WI38 (cell line): Measurements from ENCODE around the gene L3MBTL4.

Experiments
- H3K4me3 ChIP-seq: 2 replicates; pipeline ENCODE4 v1.5.1; 2011; ENCODE audit warnings: low read depth, mild to moderate bottlenecking, control low read depth, low read length
- TF ChIP-seq, protein P1 (sequence below): IDR thresholded peaks from 2 replicates; pipeline ENCODE4 v1.5.1; 2012; ENCODE audit warnings: low read depth, mild to moderate bottlenecking, control low read depth, low read length

L3MBTL4 gene

DNA sequence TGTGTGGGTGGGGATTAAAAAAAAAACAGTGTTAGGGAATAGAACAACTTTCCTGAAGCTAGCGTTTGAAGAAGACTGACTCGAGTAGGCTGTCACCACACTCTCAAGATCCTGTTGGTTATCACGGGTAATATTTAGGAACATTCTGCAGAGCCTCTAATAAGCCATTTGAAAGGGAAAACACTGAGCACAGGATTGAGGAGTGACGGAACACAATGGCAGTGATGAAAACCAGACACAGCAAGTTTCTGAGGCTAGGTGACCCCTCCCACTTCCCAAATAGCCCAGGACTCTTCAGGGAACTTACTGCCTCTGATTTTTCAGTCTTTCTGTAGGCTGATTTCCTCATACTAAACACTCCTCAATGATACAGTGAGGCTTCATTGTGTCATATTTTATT is 431.2 kb downstream of the L3MBTL4 start:
- TF ChIP-seq, protein P1, sequence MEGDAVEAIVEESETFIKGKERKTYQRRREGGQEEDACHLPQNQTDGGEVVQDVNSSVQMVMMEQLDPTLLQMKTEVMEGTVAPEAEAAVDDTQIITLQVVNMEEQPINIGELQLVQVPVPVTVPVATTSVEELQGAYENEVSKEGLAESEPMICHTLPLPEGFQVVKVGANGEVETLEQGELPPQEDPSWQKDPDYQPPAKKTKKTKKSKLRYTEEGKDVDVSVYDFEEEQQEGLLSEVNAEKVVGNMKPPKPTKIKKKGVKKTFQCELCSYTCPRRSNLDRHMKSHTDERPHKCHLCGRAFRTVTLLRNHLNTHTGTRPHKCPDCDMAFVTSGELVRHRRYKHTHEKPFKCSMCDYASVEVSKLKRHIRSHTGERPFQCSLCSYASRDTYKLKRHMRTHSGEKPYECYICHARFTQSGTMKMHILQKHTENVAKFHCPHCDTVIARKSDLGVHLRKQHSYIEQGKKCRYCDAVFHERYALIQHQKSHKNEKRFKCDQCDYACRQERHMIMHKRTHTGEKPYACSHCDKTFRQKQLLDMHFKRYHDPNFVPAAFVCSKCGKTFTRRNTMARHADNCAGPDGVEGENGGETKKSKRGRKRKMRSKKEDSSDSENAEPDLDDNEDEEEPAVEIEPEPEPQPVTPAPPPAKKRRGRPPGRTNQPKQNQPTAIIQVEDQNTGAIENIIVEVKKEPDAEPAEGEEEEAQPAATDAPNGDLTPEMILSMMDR = no peak

DNA sequence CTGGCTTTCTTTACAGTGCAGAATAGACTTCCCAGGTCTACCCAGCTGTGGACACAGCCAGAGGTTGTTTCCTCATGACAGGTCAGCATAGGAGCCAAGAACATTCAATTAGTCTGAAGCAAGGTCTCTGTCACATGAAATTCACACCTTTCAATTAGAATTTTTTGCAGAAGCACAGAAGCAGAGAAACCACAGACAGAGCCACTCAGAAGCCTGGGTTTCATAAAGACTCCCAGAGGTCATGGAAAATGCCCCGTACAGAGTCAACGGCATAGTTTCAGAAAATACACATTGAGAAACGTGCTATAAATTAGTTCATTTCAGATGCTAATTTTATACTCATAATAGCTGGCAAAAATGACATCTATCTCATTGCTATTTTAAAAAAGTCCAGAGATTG is 432.4 kb downstream of the L3MBTL4 start:
- TF ChIP-seq, protein P1 = no peak
- no peak overlapping the region for H3K4me3 ChIP-seq

More for the DNA sequence above, 431.2 kb downstream of the L3MBTL4 start:
- no peak overlapping the region for H3K4me3 ChIP-seq

DNA sequence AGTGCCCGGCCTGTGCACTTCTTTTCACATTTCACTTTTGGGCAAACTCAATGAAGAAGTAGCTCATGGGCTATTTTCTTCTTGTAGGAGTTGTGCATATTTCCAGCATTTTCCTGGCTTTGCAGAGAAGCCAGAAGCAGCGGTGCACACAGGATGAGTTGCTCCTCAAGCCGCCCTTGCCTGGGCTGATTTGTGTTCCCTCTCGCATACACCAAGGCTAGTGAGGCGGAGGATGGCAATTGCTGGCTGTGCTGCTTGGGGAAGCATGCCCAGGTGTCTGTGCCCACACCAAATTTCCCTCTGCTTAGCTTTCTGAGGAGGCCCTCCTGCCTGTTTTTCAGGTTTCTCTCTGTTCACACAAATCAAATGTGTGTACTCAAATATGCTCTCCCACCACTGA is 434.0 kb downstream of the L3MBTL4 start:
- no peak overlapping the region for H3K4me3 ChIP-seq
- TF ChIP-seq, protein P1 = no peak

DNA sequence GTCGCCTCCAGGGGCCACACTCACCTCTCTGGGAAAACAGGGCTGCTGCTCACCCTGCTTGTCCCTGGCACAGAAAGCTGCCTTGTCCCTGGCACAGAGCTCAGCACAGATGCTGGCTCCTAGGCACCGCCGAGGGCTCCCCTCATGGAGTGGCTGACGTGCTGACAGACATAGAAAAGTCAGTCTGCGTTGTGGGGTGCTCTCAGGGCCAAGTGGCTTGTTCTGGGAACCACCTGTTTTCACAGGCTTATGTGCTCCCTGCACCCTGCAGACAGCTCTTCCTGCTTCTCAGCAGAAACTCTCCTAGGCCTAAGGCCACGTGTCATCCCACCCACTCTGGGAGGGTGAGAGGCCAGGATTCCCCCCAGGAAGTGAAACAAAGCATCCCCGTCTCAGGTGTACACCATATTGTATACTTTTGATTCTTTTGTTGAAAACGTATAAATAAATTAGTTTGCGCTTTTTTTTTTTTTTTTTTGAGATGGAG is 434.7 kb downstream of the L3MBTL4 start:
- TF ChIP-seq, protein P1 = no peak

DNA sequence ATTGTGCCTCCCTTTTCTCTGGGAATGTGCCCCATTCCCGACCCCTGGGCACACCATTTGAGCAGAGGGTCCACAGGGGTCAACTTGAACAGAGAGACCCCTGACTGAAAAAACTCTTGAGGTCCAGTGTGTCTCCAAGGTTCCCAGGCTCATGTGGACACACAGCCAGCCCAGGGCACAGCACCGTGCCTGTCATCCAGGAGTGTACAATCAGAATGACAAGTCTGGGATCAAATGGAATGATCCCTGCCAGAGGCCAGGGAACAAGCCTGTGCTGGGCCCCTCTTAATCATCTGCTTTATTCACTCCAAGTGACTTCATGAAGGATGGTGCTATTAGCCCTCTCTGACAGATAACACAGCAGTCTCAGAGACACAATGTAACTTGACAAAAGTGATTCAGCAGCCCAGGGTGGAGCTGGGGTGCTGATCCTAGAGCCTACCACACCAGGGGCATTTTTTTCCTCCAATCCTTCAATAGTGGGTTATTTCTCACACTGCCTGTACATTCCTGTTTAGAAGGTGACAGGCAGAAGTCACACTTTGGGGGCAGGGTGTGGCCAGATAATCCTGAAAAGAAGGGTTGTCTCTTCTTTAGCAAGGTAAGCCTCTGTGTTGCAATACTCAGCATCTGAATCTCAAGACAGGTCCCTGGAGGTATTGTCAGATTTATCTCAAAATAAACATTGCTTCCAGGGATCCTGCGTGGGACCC is 435.4 kb downstream of the L3MBTL4 start:
- no peak overlapping the region for H3K4me3 ChIP-seq
- TF ChIP-seq, protein P1 = no peak

More for the DNA sequence above, 434.7 kb downstream of the L3MBTL4 start:
- no peak overlapping the region for H3K4me3 ChIP-seq

DNA sequence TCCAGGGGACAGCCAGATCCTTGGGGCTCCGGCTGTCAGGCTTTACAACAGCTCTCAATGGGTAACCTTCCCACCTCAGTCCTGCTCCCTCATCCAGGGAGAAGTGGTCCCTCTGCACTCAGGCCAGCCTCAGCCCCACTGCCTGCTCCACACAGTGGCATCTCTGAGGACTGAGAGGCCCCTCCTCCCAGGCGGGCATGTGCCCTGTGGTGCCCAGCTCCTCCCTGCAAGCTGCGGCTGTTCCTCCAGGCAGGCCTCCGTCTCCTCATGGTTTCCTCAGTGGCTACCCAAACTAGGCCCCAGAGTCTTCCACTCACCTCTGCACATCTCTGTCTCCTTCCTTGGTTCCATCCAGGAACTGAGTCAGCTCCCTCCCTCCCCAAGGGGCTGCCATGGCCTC is 437.7 kb downstream of the L3MBTL4 start:
- H3K4me3 ChIP-seq = no peak overlapping the region
- TF ChIP-seq, protein P1 = no peak
